NT2/D1 (cell line): Measurements from ENCODE around the gene ECSCR.

Source experiments
- YY1 ChIP-seq: IDR thresholded peaks from 2 replicates; pipeline ENCODE4 v1.6.1; 2011; ENCODE audit not compliant: insufficient read length, insufficient read depth
- ZNF274 ChIP-seq: IDR thresholded peaks from 2 replicates; pipeline ENCODE4 v1.6.1; 2011; ENCODE audit warnings: mild to moderate bottlenecking, low read depth, low read length

DNA sequence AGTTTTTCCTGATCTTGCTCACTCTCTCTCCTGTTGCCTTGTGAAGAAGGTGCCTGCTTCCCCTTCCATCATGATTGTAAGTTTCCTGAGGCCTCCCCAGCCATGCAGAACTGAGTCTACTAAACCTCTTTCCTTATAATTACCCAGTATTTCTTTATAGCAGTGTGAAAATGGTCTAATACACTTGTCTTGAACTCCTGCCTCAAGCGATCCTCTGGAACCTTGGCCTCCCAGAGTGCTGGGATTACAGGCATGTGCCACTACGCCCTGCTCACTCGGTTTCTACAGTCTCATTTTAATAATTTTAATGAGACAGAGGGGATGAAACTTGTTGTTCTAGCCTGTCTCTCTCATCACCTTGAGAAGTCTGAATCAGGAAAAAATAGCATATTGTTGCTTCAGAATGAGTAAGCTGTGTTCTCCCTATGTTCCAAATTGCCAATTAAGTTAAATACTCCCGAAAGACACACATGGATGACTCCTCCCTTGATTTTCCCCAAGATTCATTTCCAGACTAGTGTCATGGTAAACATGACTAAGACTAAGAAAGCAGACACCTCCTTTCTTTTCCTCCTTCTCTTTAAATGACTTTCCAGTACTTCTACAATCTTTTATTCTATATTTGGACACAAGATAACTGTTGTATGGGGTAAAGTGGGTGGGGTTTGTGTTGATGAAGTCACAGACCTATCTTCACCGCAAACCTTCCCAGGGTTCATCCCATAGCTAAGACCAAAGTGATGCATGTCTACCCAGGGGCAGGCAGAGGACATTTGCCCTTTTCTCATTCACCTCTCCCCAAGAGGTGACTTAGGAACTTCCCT lies 15.4 kb downstream of the ECSCR start:
- TF ChIP-seq ZNF274 (no peak), YY1 (no peak)
